Uterus (tissue), 4 donors: ENCODE results near the gene CLCF1. TPM values are rescaled to one million over a fixed set of nuclear protein-coding genes. Genes with fewer than 3 reads are reported as not detected.

Source experiments
- DNase-seq, 2 donors: peaks; one replicate each; pipeline ENCODE4 v3.0.0-alpha.2; 2019 to 2020
- H3K27ac ChIP-seq, 2 donors: fragments of 200-600 bp; sonication (generic); 1 replicate in 1 of 2; 2 replicates in 1 of 2; pipeline ENCODE4 v1.5.1; 2016 to 2018
- H3K27me3 ChIP-seq, 2 donors: fragments of 200-600 bp; sonication (generic); one replicate each; pipeline ENCODE4 v1.5.1; 2018 to 2019; ENCODE audit warnings: control low read depth in 1 of 2
- H3K36me3 ChIP-seq, 2 donors: fragments of 200-600 bp; sonication (generic); one replicate each; pipeline ENCODE4 v1.5.1; 2019; ENCODE audit warnings: control low read depth in 1 of 2
- H3K4me1 ChIP-seq, 2 donors: fragments of 200-600 bp; sonication (generic); one replicate each; pipeline ENCODE4 v1.5.1; 2018 to 2019; ENCODE audit warnings: control low read depth in 1 of 2
- H3K4me3 ChIP-seq, 2 donors: fragments of 200-600 bp; sonication (generic); 1 replicate in 1 of 2; 2 replicates in 1 of 2; pipeline ENCODE4 v1.5.1; 2018 to 2019; ENCODE audit warnings: mild to moderate bottlenecking in 1 of 2
- H3K9me3 ChIP-seq, 2 donors: fragments of 200-600 bp; sonication (generic); one replicate each; pipeline ENCODE4 v1.5.1; 2019; ENCODE audit warnings: control low read depth in 1 of 2
- POLR2A ChIP-seq, 2 donors: fragments of 450-650 bp; IDR thresholded peaks; one replicate each; pipeline ENCODE4 v1.6.1; 2016; ENCODE audit warnings: antibody characterized with exemption in 2 of 2, mild to moderate bottlenecking in 1 of 2, moderate library complexity in 1 of 2
- intact Hi-C: fragments of 100-400 bp; cut with DNase I; formaldehyde crosslinking; loops from one replicate; pipeline ENCODE4 v1.15.1; 2023; ENCODE audit warnings: low total_unique reads
- total RNA-seq, 4 donors: library from RNA; depleted of rRNA in 3 of 4; stranded (reverse); fragments of >200 nt in 3 of 4; gene quantifications; one replicate each; pipeline versions ENCODE4 v1.1.0 to v1.2.4, GENCODE V29; 2014 to 2023
- TF ChIP-seq, protein P1 (sequence below), 4 experiments: fragments of 200-600 bp in 2 of 4; fragments of 450-650 bp in 2 of 4; sonication (generic) in 2 of 4; IDR thresholded peaks; one replicate each; pipeline ENCODE4 v1.5.1; 2016 to 2019; ENCODE audit warnings: antibody characterized with exemption in 4 of 4, mild to moderate bottlenecking in 2 of 4, moderate library complexity in 1 of 4
- donor health status: DM: yes; HTN: yes; CAD: no.

Gene CLCF1
- total RNA-seq, 4 donors from 2014 or later, result 0.77 to 19.3 (median 7.4) TPM

DNA sequence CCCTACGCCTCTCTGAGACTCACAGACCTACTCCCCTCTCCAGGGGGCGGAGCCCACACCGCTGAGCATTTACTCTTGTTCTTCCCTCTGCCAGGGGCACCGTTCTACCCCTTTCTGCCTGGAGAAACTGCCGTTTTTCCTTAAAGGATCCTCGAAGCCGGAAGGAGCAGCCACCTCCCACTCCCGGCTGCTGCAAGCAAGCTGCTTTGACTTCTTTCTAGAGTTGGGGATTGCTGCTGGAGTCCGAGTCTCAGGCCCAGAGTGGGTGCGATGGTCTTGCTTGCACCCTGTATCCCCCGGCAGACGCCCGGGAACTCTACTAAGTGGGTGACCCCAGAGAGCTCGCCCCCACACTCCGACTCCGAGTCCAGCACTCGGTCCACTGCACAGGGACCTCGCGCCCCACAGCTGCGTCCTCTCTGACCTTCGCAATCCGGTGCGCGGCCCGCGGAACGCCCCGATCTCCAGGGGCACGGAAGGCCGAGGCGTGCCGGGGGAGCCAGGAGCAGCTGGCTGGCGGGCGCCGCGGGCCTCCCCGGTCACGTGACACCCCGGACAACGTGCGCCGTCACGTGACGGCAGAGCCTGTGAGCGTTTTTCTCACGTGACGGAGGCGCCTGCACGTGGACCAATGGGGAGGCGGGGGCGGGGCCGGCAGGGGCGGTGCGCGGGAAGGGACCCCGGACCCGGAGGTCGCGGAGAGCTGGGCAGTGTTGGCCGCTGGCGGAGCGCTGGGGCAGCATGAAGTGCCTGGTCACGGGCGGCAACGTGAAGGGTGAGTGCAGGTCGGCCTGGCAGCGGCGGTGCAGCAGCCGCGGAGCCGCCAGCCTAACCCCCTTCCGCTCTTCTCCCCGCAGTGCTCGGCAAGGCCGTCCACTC lies 18.1 kb upstream of the CLCF1 start, which contains the start of gene RAD9A:
TSS of gene RAD9A (plus strand) at position 683 of the 879 bp plus-strand sequence. CDS start at position 742, 59 bp downstream.
- Histone ChIP-seq H3K9me3 (no peaks in the 10 kb centered on the region), H3K36me3 (no peaks in the 10 kb centered on the region), H3K4me1 (no peaks in the 10 kb centered on the region), H3K4me3 (peak within 1 kb of the TSS; percentile 55 to 76), H3K27me3 (no peaks in the 10 kb centered on the region), H3K27ac (peak within 1 kb of the TSS; percentile 83 to 84)
- peak in 1 of 2 donors; percentile 61 for TF ChIP-seq POLR2A (IDR thresholded peaks at IDR 0.05)
- TF ChIP-seq, protein P1, sequence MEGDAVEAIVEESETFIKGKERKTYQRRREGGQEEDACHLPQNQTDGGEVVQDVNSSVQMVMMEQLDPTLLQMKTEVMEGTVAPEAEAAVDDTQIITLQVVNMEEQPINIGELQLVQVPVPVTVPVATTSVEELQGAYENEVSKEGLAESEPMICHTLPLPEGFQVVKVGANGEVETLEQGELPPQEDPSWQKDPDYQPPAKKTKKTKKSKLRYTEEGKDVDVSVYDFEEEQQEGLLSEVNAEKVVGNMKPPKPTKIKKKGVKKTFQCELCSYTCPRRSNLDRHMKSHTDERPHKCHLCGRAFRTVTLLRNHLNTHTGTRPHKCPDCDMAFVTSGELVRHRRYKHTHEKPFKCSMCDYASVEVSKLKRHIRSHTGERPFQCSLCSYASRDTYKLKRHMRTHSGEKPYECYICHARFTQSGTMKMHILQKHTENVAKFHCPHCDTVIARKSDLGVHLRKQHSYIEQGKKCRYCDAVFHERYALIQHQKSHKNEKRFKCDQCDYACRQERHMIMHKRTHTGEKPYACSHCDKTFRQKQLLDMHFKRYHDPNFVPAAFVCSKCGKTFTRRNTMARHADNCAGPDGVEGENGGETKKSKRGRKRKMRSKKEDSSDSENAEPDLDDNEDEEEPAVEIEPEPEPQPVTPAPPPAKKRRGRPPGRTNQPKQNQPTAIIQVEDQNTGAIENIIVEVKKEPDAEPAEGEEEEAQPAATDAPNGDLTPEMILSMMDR (IDR thresholded peaks at IDR 0.05), result peak in 1 of 4 experiments; percentile 36
- DNase-seq, result peak; percentile 92 to 95
- intact Hi-C loops, result no loop called here

GRCh38 chr11:67390947-67391303 lies 17.5 kb upstream of the CLCF1 start:
- Histone ChIP-seq H3K36me3 (no peaks in the 10 kb centered on the region), H3K4me3 (peak overlapping the region; percentile 55 to 76), H3K4me1 (no peaks in the 10 kb centered on the region), H3K9me3 (no peaks in the 10 kb centered on the region), H3K27ac (peak overlapping the region; percentile 83 to 84), H3K27me3 (no peaks in the 10 kb centered on the region)
- TF ChIP-seq, protein P1 (IDR thresholded peaks at IDR 0.05), result no peak
- no peak for TF ChIP-seq POLR2A (IDR thresholded peaks at IDR 0.05)
- no peak for DNase-seq
- intact Hi-C loops, result no loop called here

- intact Hi-C loops, result loop anchor here (5.0 to 10.0 kb wide), 2 partner anchors 42 to 125 kb away; partner anchors contain the start of gene GRK2
- TF ChIP-seq, protein P1 (IDR thresholded peaks at IDR 0.05), result peak in 3 of 4 experiments; percentile 35 to 55 (median 54)
- no peak for TF ChIP-seq POLR2A (IDR thresholded peaks at IDR 0.05)
- Histone ChIP-seq H3K4me1 (no peaks in the 10 kb centered on the region), H3K4me3 (no peak overlapping the region), H3K9me3 (no peaks in the 10 kb centered on the region), H3K27me3 (no peaks in the 10 kb centered on the region), H3K36me3 (no peaks in the 10 kb centered on the region), H3K27ac (no peak overlapping the region)
- no peak for DNase-seq
Observed at GRCh38 chr11:67389477-67389876, 16.1 kb upstream of the CLCF1 start.

- no peaks in the 10 kb centered on the region for H3K27me3 ChIP-seq
- H3K27ac ChIP-seq, result no peak overlapping the region
- no peak for DNase-seq
- no peaks in the 10 kb centered on the region for H3K36me3 ChIP-seq
- no peaks in the 10 kb centered on the region for H3K4me1 ChIP-seq
- intact Hi-C loops, result loop anchor here (5.0 to 10.0 kb wide), 2 partner anchors 40 to 123 kb away; partner anchors contain the start of gene GRK2
- no peaks in the 10 kb centered on the region for H3K9me3 ChIP-seq
- H3K4me3 ChIP-seq, result no peak overlapping the region
- no peak for TF ChIP-seq POLR2A (IDR thresholded peaks at IDR 0.05)
- TF ChIP-seq, protein P1 (IDR thresholded peaks at IDR 0.05), result no peak
Observed at GRCh38 chr11:67387518-67387917, 14.1 kb upstream of the CLCF1 start.

GRCh38 chr11:67387069-67387468 lies 13.7 kb upstream of the CLCF1 start:
- Histone ChIP-seq H3K9me3 (no peaks in the 10 kb centered on the region), H3K27me3 (no peaks in the 10 kb centered on the region), H3K27ac (no peak overlapping the region), H3K4me1 (no peaks in the 10 kb centered on the region), H3K4me3 (no peak overlapping the region), H3K36me3 (no peaks in the 10 kb centered on the region)
- no peak for TF ChIP-seq POLR2A (IDR thresholded peaks at IDR 0.05)
- TF ChIP-seq, protein P1 (IDR thresholded peaks at IDR 0.05), result no peak
- intact Hi-C loops, result loop anchor here (5.0 to 10.0 kb wide), 2 partner anchors 40 to 122 kb away; partner anchors contain the start of gene GRK2
- no peak for DNase-seq
